Stimulated activated CD8-positive, alpha-beta memory T cell treated with anti-CD3 and anti-CD28 coated beads, Interleukin-4, amount 100 ng/mL, for 24 hours (primary cell): Measurements from ENCODE around the gene HEXD.

ENCODE experiments used
- DNase-seq: peaks from one replicate; pipeline ENCODE4 v3.0.0-alpha.2; 2020; ENCODE audit warnings: low read depth

HEXD gene

GRCh38 chr17:82489851-82490511 lies 71.8 kb downstream of the HEXD start:
- no peak for DNase-seq

DNA sequence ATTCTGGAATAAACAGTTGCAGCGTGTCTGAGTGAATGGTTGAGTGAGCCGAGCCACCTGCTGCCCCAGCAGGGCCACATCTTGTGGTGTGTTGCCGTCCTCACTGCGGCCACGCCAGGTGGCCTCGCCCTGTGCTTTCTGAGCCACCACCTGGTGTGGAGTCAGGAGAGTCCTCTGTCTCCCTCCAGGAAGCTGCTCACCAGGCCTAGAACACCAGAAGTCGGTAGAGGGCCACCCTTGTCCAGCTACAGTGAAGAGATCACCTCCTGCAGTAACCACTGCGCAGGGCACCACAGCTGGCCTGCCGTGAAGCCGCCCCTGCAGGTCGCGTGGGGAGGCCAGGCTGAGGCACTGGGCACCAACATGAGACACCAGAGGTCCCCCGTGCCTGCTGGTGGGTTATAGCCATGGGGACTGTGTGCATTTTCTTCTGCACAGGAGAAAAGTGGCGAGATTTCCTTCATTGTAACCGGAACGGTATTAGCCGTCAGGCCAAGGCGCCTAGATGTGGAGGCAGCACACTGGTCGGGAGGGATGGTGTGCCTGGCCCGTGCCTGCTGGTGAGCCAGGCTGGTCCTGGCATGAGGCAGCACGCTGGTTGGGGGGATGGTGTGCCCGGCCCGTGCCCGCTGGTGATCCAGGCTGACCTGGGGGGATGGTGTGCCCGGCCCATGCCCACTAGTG lies 72.5 kb downstream of the HEXD start:
- DNase-seq = no peak

DNA sequence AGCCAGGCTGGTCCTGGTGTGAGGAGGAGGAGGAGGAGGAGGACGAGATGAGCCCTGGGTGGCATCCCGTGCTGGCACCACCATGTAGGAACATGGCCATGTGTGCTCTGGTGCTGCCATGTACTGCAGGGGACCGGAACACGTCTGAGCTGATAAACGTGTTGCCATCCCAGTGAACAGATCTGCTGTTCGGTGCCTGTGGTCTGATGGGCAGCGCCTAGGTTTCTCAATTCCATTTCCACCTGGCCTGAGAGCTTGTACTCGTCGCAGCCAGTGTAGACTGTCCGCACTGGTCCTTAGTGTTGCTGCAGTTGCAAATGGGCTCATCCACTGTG lies 73.0 kb downstream of the HEXD start:
- DNase-seq = no peak

DNA sequence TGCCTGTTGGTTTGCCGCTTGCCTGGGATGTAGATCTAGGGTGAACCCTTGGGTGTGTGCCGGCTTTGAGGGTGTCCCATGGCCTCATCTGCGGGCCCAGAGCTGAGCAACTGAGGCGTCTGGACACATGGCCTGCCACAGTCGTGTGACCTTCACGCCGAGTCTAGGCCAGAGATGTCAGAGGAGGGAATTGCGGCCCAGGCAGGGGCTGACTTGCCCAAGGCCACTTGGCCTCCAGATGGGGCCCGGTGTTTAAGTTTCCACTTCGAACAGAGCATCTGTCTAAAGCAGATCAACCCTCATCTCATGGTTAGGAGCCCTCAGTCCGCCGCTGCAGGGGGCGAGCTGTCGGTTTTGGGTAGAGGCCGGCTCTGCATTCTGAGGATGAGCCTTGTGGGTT lies 73.4 kb downstream of the HEXD start:
- DNase-seq = no peak
